HepG2 (cell line): Measurements from ENCODE around the gene BABAM1. TPM values are rescaled to one million over a fixed set of nuclear protein-coding genes. Genes with fewer than 3 reads are reported as not detected.

ENCODE experiments used
- ADNP ChIP-seq: sonication (generic); formaldehyde crosslinking; IDR thresholded peaks from 2 replicates; pipeline ENCODE4 v1.4.0; 2020; ENCODE audit warnings: missing genetic modification reagents
- BHLHE40 ChIP-seq: IDR thresholded peaks from 2 replicates; pipeline ENCODE4 v1.6.1; 2011; ENCODE audit warnings: low read length, improper control_type of control experiment
- KLF15 ChIP-seq: sonication (generic); formaldehyde crosslinking; IDR thresholded peaks from 2 replicates; pipeline ENCODE4 v1.8.1; 2023; ENCODE audit warnings: borderline replicate concordance, mild to moderate bottlenecking, inconsistent platforms, missing genetic modification reagents, mixed read lengths
- KMT2B ChIP-seq: IDR thresholded peaks from 2 replicates; pipeline ENCODE4 v1.6.1; 2016; ENCODE audit warnings: missing genetic modification reagents, missing compliant biosample characterization
- MAF1 ChIP-seq: sonication (generic); formaldehyde crosslinking; IDR thresholded peaks from 2 replicates; pipeline ENCODE4 v1.5.0; 2020; ENCODE audit warnings: missing genetic modification reagents, borderline replicate concordance
- MEIS2 ChIP-seq: sonication (generic); formaldehyde crosslinking; IDR thresholded peaks from 2 replicates; pipeline ENCODE4 v1.9.0; 2021; ENCODE audit warnings: mild to moderate bottlenecking, missing genetic modification reagents
- PAWR ChIP-seq: sonication (generic); formaldehyde crosslinking; IDR thresholded peaks from 2 replicates; pipeline ENCODE4 v1.4.0; 2020; ENCODE audit warnings: missing genetic modification reagents, mild to moderate bottlenecking, borderline replicate concordance
- POLR2G ChIP-seq: fragments of 200-400 bp; formaldehyde crosslinking; IDR thresholded peaks from 2 replicates; pipeline ENCODE4 v1.6.1; 2018; ENCODE audit warnings: mild to moderate bottlenecking, low read depth, low read length, moderate library complexity
- SMARCC2 ChIP-seq: fragments of 450-650 bp; IDR thresholded peaks from 2 replicates; pipeline ENCODE4 v1.6.1; 2017; ENCODE audit warnings: antibody characterized with exemption, mild to moderate bottlenecking
- SOX5 ChIP-seq: IDR thresholded peaks from 2 replicates; pipeline ENCODE4 v1.6.1; 2016; ENCODE audit warnings: borderline replicate concordance
- U2AF2 ChIP-seq: fragments of 200-400 bp; formaldehyde crosslinking; IDR thresholded peaks from 2 replicates; pipeline ENCODE4 v1.6.1; 2017; ENCODE audit warnings: low read depth, mild to moderate bottlenecking, low read length
- ZNF17 ChIP-seq: sonication (generic); formaldehyde crosslinking; IDR thresholded peaks from 2 replicates; pipeline ENCODE4 v1.5.0; 2020; ENCODE audit warnings: mild to moderate bottlenecking, missing genetic modification reagents
- ZNF260 ChIP-seq: sonication (generic); formaldehyde crosslinking; IDR thresholded peaks from 2 replicates; pipeline ENCODE4 v1.4.0; 2020; ENCODE audit warnings: missing genetic modification reagents, low read depth, mild to moderate bottlenecking, borderline replicate concordance
- ZNF337 ChIP-seq: sonication (generic); formaldehyde crosslinking; IDR thresholded peaks from 2 replicates; pipeline ENCODE4 v1.5.1; 2020; ENCODE audit warnings: missing genetic modification reagents, low read depth, mild to moderate bottlenecking, borderline replicate concordance
- ZNF382 ChIP-seq: sonication (generic); formaldehyde crosslinking; IDR thresholded peaks from 2 replicates; pipeline ENCODE4 v1.5.0; 2020; ENCODE audit warnings: missing genetic modification reagents, mild to moderate bottlenecking, borderline replicate concordance
- ZNF441 ChIP-seq: sonication (generic); formaldehyde crosslinking; IDR thresholded peaks from 2 replicates; pipeline ENCODE4 v1.7.0; 2021; ENCODE audit warnings: missing genetic modification reagents, borderline replicate concordance
- ZNF564 ChIP-seq: sonication (generic); formaldehyde crosslinking; IDR thresholded peaks from 2 replicates; pipeline ENCODE4 v1.8.1; 2023; ENCODE audit warnings: mild to moderate bottlenecking, missing genetic modification reagents
- ZNF614 ChIP-seq: IDR thresholded peaks from 2 replicates; pipeline ENCODE4 v1.6.1; 2018; ENCODE audit warnings: missing biosample characterization, missing genetic modification reagents, inconsistent platforms, borderline replicate concordance
- ZNF75D ChIP-seq: sonication (generic); formaldehyde crosslinking; IDR thresholded peaks from 2 replicates; pipeline ENCODE4 v1.8.1; 2023; ENCODE audit warnings: missing genetic modification reagents, mild to moderate bottlenecking, borderline replicate concordance
- ZNF788 ChIP-seq: sonication (generic); formaldehyde crosslinking; IDR thresholded peaks from 2 replicates; pipeline ENCODE4 v1.5.0; 2020; ENCODE audit warnings: mild to moderate bottlenecking, missing genetic modification reagents, borderline replicate concordance
- polyA plus RNA-seq, 8 experiments: library from polyadenylated mRNA; depleted of rRNA in 3 of 8; stranded (reverse) in 7 of 8; unstranded in 1 of 8; fragments of >200 nt; fragmentation: Illumina TruSeq in 4 of 8; extraction: Trizol in 4 of 8; gene quantifications; 2 replicates each; pipeline versions ENCODE4 v1.2.1 to v1.2.3, GENCODE V29; 2011 to 2016; ENCODE audit warnings: low read depth in 4 of 8, missing spikeins in 1 of 8, mixed read lengths in 1 of 8; ENCODE audit not compliant: insufficient read depth in 1 of 8
- total RNA-seq, 5 experiments: library from RNA; depleted of rRNA; stranded (reverse); fragments of >200 nt; fragmentation: Illumina TruSeq; extraction: Trizol; gene quantifications; 2 replicates each; pipeline ENCODE4 v1.2.3, GENCODE V29; 2016; ENCODE audit warnings: low read depth in 1 of 5
- TF ChIP-seq, protein P1 (sequence below): sonication (generic); formaldehyde crosslinking; IDR thresholded peaks from 2 replicates; pipeline ENCODE4 v1.4.0; 2020; ENCODE audit warnings: missing genetic modification reagents, mild to moderate bottlenecking, borderline replicate concordance
- TF ChIP-seq, protein P2 (sequence below): sonication (generic); formaldehyde crosslinking; IDR thresholded peaks from 2 replicates; pipeline ENCODE4 v1.4.0; 2020; ENCODE audit warnings: missing genetic modification reagents
- TF ChIP-seq, protein P3 (sequence below): sonication (generic); formaldehyde crosslinking; IDR thresholded peaks from 2 replicates; pipeline ENCODE4 v1.4.0; 2020; ENCODE audit warnings: low read depth, mild to moderate bottlenecking, missing genetic modification reagents

BABAM1 gene
- total and polyA plus RNA-seq, 2 of the 13 experiments (the other 11 are each of a cell fraction or from before 2014, with no cell fraction given), result 70.0 to 82.0 TPM

DNA sequence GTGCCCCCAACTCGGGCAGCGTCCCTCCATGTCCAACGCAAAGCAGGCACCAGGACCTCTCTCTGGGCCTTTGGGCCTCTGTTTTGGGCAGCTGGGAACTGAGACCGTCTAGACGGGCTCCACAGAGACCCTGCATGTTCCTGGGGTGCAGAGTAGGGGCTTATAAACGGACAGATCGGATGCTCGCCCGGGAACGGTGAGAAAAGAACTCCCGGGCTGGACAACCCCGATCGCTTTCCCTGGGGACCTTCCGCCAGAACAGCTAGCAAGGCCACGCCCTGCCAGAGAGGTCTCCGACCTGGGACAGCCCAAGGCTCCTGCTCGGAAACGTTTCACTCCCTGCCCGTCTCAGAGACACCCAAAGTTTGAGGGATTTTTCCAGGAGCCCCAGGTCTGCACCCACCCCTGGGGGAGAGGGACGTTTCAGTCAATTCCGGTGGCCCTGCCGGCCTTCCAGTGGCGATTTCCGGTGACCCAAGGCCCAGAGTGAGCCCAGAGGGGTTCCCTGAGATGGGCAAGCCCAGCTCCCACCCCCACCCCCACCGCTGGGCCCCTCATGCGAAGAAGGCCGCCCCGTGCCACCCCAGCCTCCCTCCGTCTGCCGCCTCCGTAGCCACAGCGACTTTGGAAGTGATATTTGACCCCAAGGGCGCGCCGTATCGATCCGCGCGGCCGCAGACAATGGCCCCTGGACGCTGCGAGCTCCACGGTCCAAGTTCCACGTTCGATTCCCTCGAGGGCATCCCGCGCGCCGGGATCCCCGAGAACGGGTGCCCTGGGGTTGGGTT lies 23.2 kb upstream of the BABAM1 start (continued):
- 0 out of 2 replicates have a peak, but pooled peaks have one; percentile 33 for TF ChIP-seq ZNF564 (CRISPR knock-in tag)
- TF ChIP-seq ZNF17 (CRISPR knock-in tag), result no peak
- TF ChIP-seq, protein P1, sequence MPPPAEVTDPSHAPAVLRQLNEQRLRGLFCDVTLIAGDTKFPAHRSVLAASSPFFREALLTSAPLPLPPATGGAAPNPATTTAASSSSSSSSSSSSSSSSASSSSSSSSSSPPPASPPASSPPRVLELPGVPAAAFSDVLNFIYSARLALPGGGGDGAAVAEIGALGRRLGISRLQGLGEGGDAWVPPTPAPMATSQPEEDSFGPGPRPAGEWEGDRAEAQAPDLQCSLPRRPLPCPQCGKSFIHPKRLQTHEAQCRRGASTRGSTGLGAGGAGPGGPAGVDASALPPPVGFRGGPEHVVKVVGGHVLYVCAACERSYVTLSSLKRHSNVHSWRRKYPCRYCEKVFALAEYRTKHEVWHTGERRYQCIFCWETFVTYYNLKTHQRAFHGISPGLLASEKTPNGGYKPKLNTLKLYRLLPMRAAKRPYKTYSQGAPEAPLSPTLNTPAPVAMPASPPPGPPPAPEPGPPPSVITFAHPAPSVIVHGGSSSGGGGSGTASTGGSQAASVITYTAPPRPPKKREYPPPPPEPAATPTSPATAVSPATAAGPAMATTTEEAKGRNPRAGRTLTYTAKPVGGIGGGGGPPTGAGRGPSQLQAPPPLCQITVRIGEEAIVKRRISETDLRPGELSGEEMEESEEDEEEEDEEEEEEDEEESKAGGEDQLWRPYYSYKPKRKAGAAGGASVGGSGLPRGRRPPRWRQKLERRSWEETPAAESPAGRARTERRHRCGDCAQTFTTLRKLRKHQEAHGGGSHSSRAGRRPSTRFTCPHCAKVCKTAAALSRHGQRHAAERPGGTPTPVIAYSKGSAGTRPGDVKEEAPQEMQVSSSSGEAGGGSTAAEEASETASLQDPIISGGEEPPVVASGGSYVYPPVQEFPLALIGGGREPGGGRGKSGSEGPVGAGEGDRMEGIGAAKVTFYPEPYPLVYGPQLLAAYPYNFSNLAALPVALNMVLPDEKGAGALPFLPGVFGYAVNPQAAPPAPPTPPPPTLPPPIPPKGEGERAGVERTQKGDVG (CRISPR knock-in tag), result no peak
- 0 out of 2 replicates have a peak, but pooled peaks have one; percentile 41 for TF ChIP-seq ZNF337 (CRISPR knock-in tag)
- peak; percentile 42; the same call in 1 of the 2 replicates for TF ChIP-seq POLR2G
- TF ChIP-seq, protein P2, sequence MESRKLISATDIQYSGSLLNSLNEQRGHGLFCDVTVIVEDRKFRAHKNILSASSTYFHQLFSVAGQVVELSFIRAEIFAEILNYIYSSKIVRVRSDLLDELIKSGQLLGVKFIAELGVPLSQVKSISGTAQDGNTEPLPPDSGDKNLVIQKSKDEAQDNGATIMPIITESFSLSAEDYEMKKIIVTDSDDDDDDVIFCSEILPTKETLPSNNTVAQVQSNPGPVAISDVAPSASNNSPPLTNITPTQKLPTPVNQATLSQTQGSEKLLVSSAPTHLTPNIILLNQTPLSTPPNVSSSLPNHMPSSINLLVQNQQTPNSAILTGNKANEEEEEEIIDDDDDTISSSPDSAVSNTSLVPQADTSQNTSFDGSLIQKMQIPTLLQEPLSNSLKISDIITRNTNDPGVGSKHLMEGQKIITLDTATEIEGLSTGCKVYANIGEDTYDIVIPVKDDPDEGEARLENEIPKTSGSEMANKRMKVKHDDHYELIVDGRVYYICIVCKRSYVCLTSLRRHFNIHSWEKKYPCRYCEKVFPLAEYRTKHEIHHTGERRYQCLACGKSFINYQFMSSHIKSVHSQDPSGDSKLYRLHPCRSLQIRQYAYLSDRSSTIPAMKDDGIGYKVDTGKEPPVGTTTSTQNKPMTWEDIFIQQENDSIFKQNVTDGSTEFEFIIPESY (CRISPR knock-in tag), result no peak
- TF ChIP-seq KLF15 (CRISPR knock-in tag), result no peak
- no peak for TF ChIP-seq U2AF2
- TF ChIP-seq ZNF382 (CRISPR knock-in tag), result no peak
- 0 out of 2 replicates have a peak, but pooled peaks have one; percentile 28 for TF ChIP-seq ZNF788 (CRISPR knock-in tag)
- no peak for TF ChIP-seq PAWR (CRISPR knock-in tag)
- no peak for TF ChIP-seq ZNF75D (CRISPR knock-in tag)
- no peak; the same call in 1 of the 2 replicates for TF ChIP-seq ZNF441 (CRISPR knock-in tag)
- TF ChIP-seq, protein P3, sequence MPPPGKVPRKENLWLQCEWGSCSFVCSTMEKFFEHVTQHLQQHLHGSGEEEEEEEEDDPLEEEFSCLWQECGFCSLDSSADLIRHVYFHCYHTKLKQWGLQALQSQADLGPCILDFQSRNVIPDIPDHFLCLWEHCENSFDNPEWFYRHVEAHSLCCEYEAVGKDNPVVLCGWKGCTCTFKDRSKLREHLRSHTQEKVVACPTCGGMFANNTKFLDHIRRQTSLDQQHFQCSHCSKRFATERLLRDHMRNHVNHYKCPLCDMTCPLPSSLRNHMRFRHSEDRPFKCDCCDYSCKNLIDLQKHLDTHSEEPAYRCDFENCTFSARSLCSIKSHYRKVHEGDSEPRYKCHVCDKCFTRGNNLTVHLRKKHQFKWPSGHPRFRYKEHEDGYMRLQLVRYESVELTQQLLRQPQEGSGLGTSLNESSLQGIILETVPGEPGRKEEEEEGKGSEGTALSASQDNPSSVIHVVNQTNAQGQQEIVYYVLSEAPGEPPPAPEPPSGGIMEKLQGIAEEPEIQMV (CRISPR knock-in tag), result no peak
- no peak for TF ChIP-seq MAF1 (CRISPR knock-in tag)
- peak; percentile 22; the same call in 1 of the 2 replicates for TF ChIP-seq MEIS2 (CRISPR knock-in tag)
- TF ChIP-seq ZNF614 (CRISPR knock-in tag), result no peak
- no peak for TF ChIP-seq SMARCC2
- TF ChIP-seq KMT2B, result peak; percentile 55; the same call in 1 of the 2 replicates
- peak; percentile 85 for TF ChIP-seq SOX5
- TF ChIP-seq ADNP, result no peak; the same call in 1 of the 2 replicates
- TF ChIP-seq BHLHE40, result no peak
- no peak for TF ChIP-seq ZNF260
